Measurements from ENCODE around the gene SSR1.

DNA sequence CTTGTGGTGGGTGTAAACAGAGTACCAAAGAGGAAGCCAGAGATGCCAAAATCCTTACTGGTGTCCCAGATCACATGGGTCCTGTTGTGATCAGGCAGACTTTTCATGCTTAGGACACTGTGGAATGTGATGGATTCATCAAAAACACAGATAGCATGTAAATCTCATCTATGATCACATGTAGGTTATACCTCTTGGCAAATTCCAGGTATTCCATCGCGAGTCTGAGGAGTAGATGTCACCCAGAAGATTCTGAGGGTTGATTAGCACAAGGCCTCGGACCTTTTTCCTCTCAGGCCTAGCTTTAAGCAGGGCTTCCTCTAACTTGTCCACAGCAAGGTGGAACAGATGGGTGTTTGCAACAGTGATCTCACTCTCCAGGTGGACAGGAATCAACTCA, 28.3 kb upstream of the SSR1 start:
- TF ChIP-seq CTCF (IDR thresholded peaks at IDR 0.05; ENCODE audit: insufficient read depth, low read length) (no peak), POLR2AphosphoS5 (IDR thresholded peaks at IDR 0.05; ENCODE audit: low read depth) (no peak), GABPA (IDR thresholded peaks at IDR 0.05; ENCODE audit: low read depth) (no peak), SPI1 (IDR thresholded peaks at IDR 0.05; ENCODE audit: borderline replicate concordance, low read depth) (no peak)
- TF ChIP-seq, protein P1, sequence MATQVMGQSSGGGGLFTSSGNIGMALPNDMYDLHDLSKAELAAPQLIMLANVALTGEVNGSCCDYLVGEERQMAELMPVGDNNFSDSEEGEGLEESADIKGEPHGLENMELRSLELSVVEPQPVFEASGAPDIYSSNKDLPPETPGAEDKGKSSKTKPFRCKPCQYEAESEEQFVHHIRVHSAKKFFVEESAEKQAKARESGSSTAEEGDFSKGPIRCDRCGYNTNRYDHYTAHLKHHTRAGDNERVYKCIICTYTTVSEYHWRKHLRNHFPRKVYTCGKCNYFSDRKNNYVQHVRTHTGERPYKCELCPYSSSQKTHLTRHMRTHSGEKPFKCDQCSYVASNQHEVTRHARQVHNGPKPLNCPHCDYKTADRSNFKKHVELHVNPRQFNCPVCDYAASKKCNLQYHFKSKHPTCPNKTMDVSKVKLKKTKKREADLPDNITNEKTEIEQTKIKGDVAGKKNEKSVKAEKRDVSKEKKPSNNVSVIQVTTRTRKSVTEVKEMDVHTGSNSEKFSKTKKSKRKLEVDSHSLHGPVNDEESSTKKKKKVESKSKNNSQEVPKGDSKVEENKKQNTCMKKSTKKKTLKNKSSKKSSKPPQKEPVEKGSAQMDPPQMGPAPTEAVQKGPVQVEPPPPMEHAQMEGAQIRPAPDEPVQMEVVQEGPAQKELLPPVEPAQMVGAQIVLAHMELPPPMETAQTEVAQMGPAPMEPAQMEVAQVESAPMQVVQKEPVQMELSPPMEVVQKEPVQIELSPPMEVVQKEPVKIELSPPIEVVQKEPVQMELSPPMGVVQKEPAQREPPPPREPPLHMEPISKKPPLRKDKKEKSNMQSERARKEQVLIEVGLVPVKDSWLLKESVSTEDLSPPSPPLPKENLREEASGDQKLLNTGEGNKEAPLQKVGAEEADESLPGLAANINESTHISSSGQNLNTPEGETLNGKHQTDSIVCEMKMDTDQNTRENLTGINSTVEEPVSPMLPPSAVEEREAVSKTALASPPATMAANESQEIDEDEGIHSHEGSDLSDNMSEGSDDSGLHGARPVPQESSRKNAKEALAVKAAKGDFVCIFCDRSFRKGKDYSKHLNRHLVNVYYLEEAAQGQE (IDR thresholded peaks at IDR 0.05; ENCODE audit: insufficient replicate concordance, low read depth), result no peak

All from HL-60 (cell line).